IPS-15b (cell line): ENCODE results near the gene EPHA5.
A peak's percentile ranks its signal among the peaks of the same experiment; 100 is the strongest.

ENCODE experiments used
- H3K27me3 ChIP-seq: one replicate; pipeline ENCODE4 v1.6.1; 2013; ENCODE audit warnings: low read length; ENCODE audit not compliant: control insufficient read depth, insufficient read depth
- H3K36me3 ChIP-seq: one replicate; pipeline ENCODE4 v1.6.1; 2013; ENCODE audit warnings: low read length; ENCODE audit not compliant: control insufficient read depth, insufficient read depth
- H3K4me1 ChIP-seq: one replicate; pipeline ENCODE4 v1.6.1; 2013; ENCODE audit warnings: mild to moderate bottlenecking, low read length; ENCODE audit not compliant: control insufficient read depth, insufficient read depth
- H3K4me3 ChIP-seq: one replicate; pipeline ENCODE4 v1.5.1; 2013; ENCODE audit warnings: low read depth, low read length
- H3K9ac ChIP-seq: one replicate; pipeline ENCODE4 v1.6.1; 2013; ENCODE audit warnings: low read depth, mild to moderate bottlenecking, low read length
- H3K9me3 ChIP-seq: one replicate; pipeline ENCODE4 v1.6.1; 2013; ENCODE audit warnings: mild to moderate bottlenecking, low read length; ENCODE audit not compliant: control insufficient read depth, insufficient read depth

Gene EPHA5

GRCh38 chr4:65670331-65671031, at the start of gene EPHA5:
EPHA5 (minus strand) TSS chr4:65670489; CDS start chr4:65669742, 747 bp downstream.
- H3K4me3 ChIP-seq = peak within 1 kb of the TSS; percentile 77

GRCh38 chr4:65719635-65720034, 49.3 kb upstream of the EPHA5 start:
- Histone ChIP-seq H3K9me3 (no peaks in the 10 kb centered on the region), H3K27me3 (no peaks in the 10 kb centered on the region), H3K4me3 (no peak overlapping the region), H3K9ac (no peak overlapping the region), H3K36me3 (no peaks in the 10 kb centered on the region), H3K4me1 (no peaks in the 10 kb centered on the region)

More at GRCh38 chr4:65670331-65671031, at the start of gene EPHA5:
- Histone ChIP-seq H3K27me3 (peaks cover 82% of the 10 kb centered on the region), H3K36me3 (no peaks in the 10 kb centered on the region), H3K9ac (no peak within 1 kb of the TSS), H3K9me3 (no peaks in the 10 kb centered on the region), H3K4me1 (peaks cover 5% of the 10 kb centered on the region)

GRCh38 chr4:65698631-65699030, 28.3 kb upstream of the EPHA5 start:
- no peaks in the 10 kb centered on the region for H3K36me3 ChIP-seq
- H3K4me3 ChIP-seq = no peak overlapping the region
- H3K9ac ChIP-seq = no peak overlapping the region
- H3K9me3 ChIP-seq = no peaks in the 10 kb centered on the region
- H3K27me3 ChIP-seq = no peaks in the 10 kb centered on the region
- H3K4me1 ChIP-seq = no peaks in the 10 kb centered on the region

GRCh38 chr4:65696436-65696835, 26.1 kb upstream of the EPHA5 start:
- H3K9ac ChIP-seq = no peak overlapping the region
- H3K36me3 ChIP-seq = no peaks in the 10 kb centered on the region
- no peaks in the 10 kb centered on the region for H3K27me3 ChIP-seq
- no peak overlapping the region for H3K4me3 ChIP-seq
- no peaks in the 10 kb centered on the region for H3K4me1 ChIP-seq
- no peaks in the 10 kb centered on the region for H3K9me3 ChIP-seq

- Histone ChIP-seq H3K9me3 (no peaks in the 10 kb centered on the region), H3K4me3 (no peak overlapping the region), H3K27me3 (peaks cover 73% of the 10 kb centered on the region)
Measured at GRCh38 chr4:65671372-65671771, 1.1 kb upstream of the EPHA5 start.

GRCh38 chr4:65670020-65670330, 314 bp downstream of the EPHA5 start:
- Histone ChIP-seq H3K9ac (no peak overlapping the region), H3K4me1 (peaks cover 6% of the 10 kb centered on the region), H3K4me3 (peak overlapping the region; percentile 77), H3K9me3 (no peaks in the 10 kb centered on the region), H3K36me3 (no peaks in the 10 kb centered on the region), H3K27me3 (peaks cover 82% of the 10 kb centered on the region)

More at GRCh38 chr4:65671372-65671771, 1.1 kb upstream of the EPHA5 start:
- Histone ChIP-seq H3K36me3 (no peaks in the 10 kb centered on the region), H3K9ac (no peak overlapping the region), H3K4me1 (peaks cover 2% of the 10 kb centered on the region)

- Histone ChIP-seq H3K4me3 (peak overlapping the region; percentile 77), H3K9me3 (no peaks in the 10 kb centered on the region), H3K9ac (no peak overlapping the region), H3K27me3 (peaks cover 82% of the 10 kb centered on the region), H3K4me1 (peaks cover 6% of the 10 kb centered on the region), H3K36me3 (no peaks in the 10 kb centered on the region)
Measured at GRCh38 chr4:65669111-65670019, 924 bp downstream of the EPHA5 start.

GRCh38 chr4:65668201-65669089, 1.8 kb downstream of the EPHA5 start:
- Histone ChIP-seq H3K27me3 (peaks cover 78% of the 10 kb centered on the region), H3K4me3 (peak overlapping the region; percentile 77), H3K9me3 (no peaks in the 10 kb centered on the region), H3K9ac (peak overlapping the region; percentile 29), H3K36me3 (no peaks in the 10 kb centered on the region), H3K4me1 (peaks cover 6% of the 10 kb centered on the region)

GRCh38 chr4:65667506-65668041, 2.7 kb downstream of the EPHA5 start:
- peaks cover 6% of the 10 kb centered on the region for H3K4me1 ChIP-seq
- peaks cover 69% of the 10 kb centered on the region for H3K27me3 ChIP-seq
- H3K36me3 ChIP-seq = no peaks in the 10 kb centered on the region
- H3K9me3 ChIP-seq = no peaks in the 10 kb centered on the region
- H3K9ac ChIP-seq = no peak overlapping the region
- H3K4me3 ChIP-seq = peak overlapping the region; percentile 77

- Histone ChIP-seq H3K9me3 (no peaks in the 10 kb centered on the region), H3K9ac (no peak overlapping the region), H3K4me1 (peaks cover 13% of the 10 kb centered on the region), H3K27me3 (peaks cover 53% of the 10 kb centered on the region), H3K4me3 (no peak overlapping the region), H3K36me3 (no peaks in the 10 kb centered on the region)
Measured at GRCh38 chr4:65665771-65666523, 4.3 kb downstream of the EPHA5 start.
